K562 (cell line): Measurements from ENCODE around the gene GPM6B. TPM values are rescaled to one million over a fixed set of nuclear protein-coding genes. Genes with fewer than 3 reads are reported as not detected.

Experiments
- ATAC-seq: fragments of 200-7000 bp; cut with Tn5 transposase; 3 replicates; pipeline ENCODE4 v1.9.1; 2020; ENCODE audit warnings: moderate library complexity
- BruUV-seq: library from RNA; stranded (reverse); fragments of 400-500 nt; replicated peaks from 2 replicates; lab custom pipeline; 2021; lab: Mats Ljungman, UMichigan
- CTCF ChIA-PET: fragments of 300-600 bp; formaldehyde crosslinking; extraction: SDS; loops from one replicate; lab custom pipeline; 2021; ENCODE audit warnings: low intra/inter-chr PET ratio; lab: Yijun Ruan, JAX
- POLR2A ChIA-PET: fragments of 300-600, 350-650 bp; sonication (Branson Sonifier 250); formaldehyde crosslinking; extraction: SDS; loops from one replicate; lab custom pipeline; 2021; ENCODE audit warnings: antibody characterized with exemption, inconsistent platforms; lab: Yijun Ruan, JAX
- DNase-seq, 4 experiments: peaks; one replicate each; pipeline versions ENCODE4 v3.0.0 to v3.0.0-alpha.2; 2011 to 2018; ENCODE audit warnings: low spot score in 3 of 4, mixed read lengths in 3 of 4; ENCODE audit errors: extremely low read depth in 1 of 4
- FAIRE-seq: peaks from 2 replicates; lab custom pipeline; 2011; peaks lifted over from hg19 to GRCh38; lab: Jason Lieb, UNC
- H2AFZ ChIP-seq: 2 replicates; pipeline ENCODE4 v1.6.0; 2011; ENCODE audit warnings: low read depth, low read length, control low read depth, inconsistent platforms
- H3K27ac ChIP-seq: fragments of 200-600 bp; 3 replicates; pipeline ENCODE4 v1.8.0; 2011; ENCODE audit warnings: low read depth, mild to moderate bottlenecking, control low read depth, inconsistent platforms, low read length, moderate library complexity, mixed read lengths; ENCODE audit errors: extremely low read depth
- H3K27me3 ChIP-seq, 2 experiments: fragments of 300-600 bp in 1 of 2; 2 replicates in 1 of 2; 3 replicates in 1 of 2; pipeline versions ENCODE4 v1.6.0 to v1.8.0; 2011; ENCODE audit warnings: inconsistent platforms in 2 of 2, low read length in 2 of 2, mild to moderate bottlenecking in 1 of 2, mixed read lengths in 1 of 2, moderate library complexity in 1 of 2; ENCODE audit not compliant: control insufficient read depth in 2 of 2, insufficient read depth in 2 of 2
- H3K36me3 ChIP-seq: fragments of 300-600 bp; 3 replicates; pipeline ENCODE4 v1.8.0; 2011; ENCODE audit warnings: mild to moderate bottlenecking, low read length, inconsistent platforms; ENCODE audit not compliant: control insufficient read depth, insufficient read depth
- H3K4me1 ChIP-seq, 2 experiments: fragments of 200-600 bp in 1 of 2; replicated peaks in 1 of 2; 2 replicates in 1 of 2; 3 replicates in 1 of 2; pipeline versions ENCODE4 v1.5.1 to v1.8.0; 2011; ENCODE audit warnings: inconsistent platforms in 2 of 2, low read length in 2 of 2, mild to moderate bottlenecking in 1 of 2, mixed read lengths in 1 of 2, moderate library complexity in 1 of 2; ENCODE audit not compliant: control insufficient read depth in 2 of 2, insufficient read depth in 2 of 2
- H3K4me2 ChIP-seq: 2 replicates; pipeline ENCODE4 v1.6.1; 2011; ENCODE audit warnings: low read length, control low read depth, inconsistent platforms, mixed read lengths; ENCODE audit not compliant: insufficient read depth
- H3K4me3 ChIP-seq: fragments of 200-600 bp; sonication (generic), shearing (Covaris generic); 2 replicates; pipeline ENCODE4 v1.5.1; 2016; ENCODE audit warnings: control low read depth, inconsistent platforms
- H3K79me2 ChIP-seq: fragments of 200-600 bp; 3 replicates; pipeline ENCODE4 v1.8.0; 2011; ENCODE audit warnings: low read length, inconsistent platforms; ENCODE audit not compliant: control insufficient read depth, insufficient read depth
- H3K9ac ChIP-seq, 2 experiments: 2 replicates each; pipeline versions ENCODE4 v1.6.0 to v1.6.1; 2011; ENCODE audit warnings: low read depth in 2 of 2, low read length in 2 of 2, control low read depth in 1 of 2, inconsistent platforms in 1 of 2, mild to moderate bottlenecking in 1 of 2, mixed read lengths in 1 of 2; ENCODE audit not compliant: insufficient read depth in 1 of 2
- H3K9me1 ChIP-seq: one replicate; pipeline ENCODE4 v1.6.0; 2011; ENCODE audit warnings: inconsistent platforms, mild to moderate bottlenecking, low read length, moderate library complexity; ENCODE audit not compliant: control insufficient read depth, insufficient read depth
- H3K9me3 ChIP-seq: replicated peaks from 2 replicates; pipeline ENCODE4 v1.5.1; 2011; ENCODE audit warnings: low read depth, low read length, inconsistent platforms; ENCODE audit not compliant: control insufficient read depth, insufficient read depth
- H4K20me1 ChIP-seq: replicated peaks from 2 replicates; pipeline ENCODE4 v1.6.1; 2011; ENCODE audit warnings: low read length, inconsistent platforms, mixed read lengths; ENCODE audit not compliant: control insufficient read depth, insufficient read depth
- CLOCK ChIP-seq: fragments of 250-450 bp; sonication (Bioruptor Pico); IDR thresholded peaks from 2 replicates; pipeline ENCODE4 v1.4.0; 2020; ENCODE audit warnings: mild to moderate bottlenecking, moderate library complexity, borderline replicate concordance
- NR0B1 ChIP-seq: fragments of 450-650 bp; IDR thresholded peaks from one replicate; pipeline ENCODE4 v1.6.1; 2018; ENCODE audit warnings: mild to moderate bottlenecking, moderate library complexity; ENCODE audit not compliant: partially characterized antibody
- RERE ChIP-seq: sonication (generic); formaldehyde crosslinking; IDR thresholded peaks from 2 replicates; pipeline ENCODE4 v1.8.0; 2023; ENCODE audit warnings: missing genetic modification reagents, mild to moderate bottlenecking, borderline replicate concordance
- SMARCA5 ChIP-seq: fragments of 450-650 bp; IDR thresholded peaks from 2 replicates; pipeline ENCODE4 v1.6.1; 2016
- SP2 ChIP-seq: IDR thresholded peaks from 2 replicates; pipeline ENCODE4 v1.6.1; 2011; ENCODE audit warnings: mild to moderate bottlenecking, low read depth, low read length, moderate library complexity; ENCODE audit not compliant: poor library complexity, severe bottlenecking; ENCODE audit errors: extremely low read depth
- SPI1 ChIP-seq: IDR thresholded peaks from 2 replicates; pipeline ENCODE4 v1.6.1; 2011; ENCODE audit warnings: low read depth, low read length, control low read depth, borderline replicate concordance
- ZFP36 ChIP-seq: fragments of 150-350 bp; IDR thresholded peaks from 2 replicates; pipeline ENCODE4 v1.6.1; 2018; ENCODE audit warnings: low read length, low read depth; ENCODE audit not compliant: partially characterized antibody
- ZNF316 ChIP-seq: fragments of 450-650 bp; IDR thresholded peaks from 2 replicates; pipeline ENCODE4 v1.6.1; 2016
- WGBS: fragments of 100-300 bp; shearing (Covaris generic); methylation state at CpG from one replicate; pipeline ENCODE4 v1.1.6; 2016; ENCODE audit warnings: low coverage, mixed read lengths; ENCODE audit not compliant: insufficient coverage; ENCODE audit errors: missing lambda C conversion rate; 5-methylcytosine and 5-hydroxymethylcytosine counted together
- in situ Hi-C: fragments of 300-500 bp; cut with MboI; formaldehyde crosslinking; loops from 4 replicates; pipeline ENCODE4 v1.15.0; 2018; ENCODE audit warnings: inconsistent platforms, mixed read lengths
- intact Hi-C: fragments of 100-400 bp; cut with micrococcal nuclease; formaldehyde crosslinking; loops from 2 replicates; pipeline ENCODE4 v1.14.2; 2022
- polyA plus RNA-seq, 8 experiments: library from polyadenylated mRNA; depleted of rRNA in 4 of 8; stranded (reverse) in 5 of 8; unstranded in 3 of 8; fragments of >200 nt; fragmentation: Nextera tagmentation in 2 of 8; fragmentation: Illumina TruSeq in 1 of 8; extraction: Ambion mirVana in 2 of 8; extraction: Trizol in 1 of 8; gene quantifications; 2 replicates each; pipeline versions ENCODE4 v1.2.1 to v1.2.3, GENCODE V29; 2011 to 2014; ENCODE audit warnings: inconsistent platforms in 1 of 8, missing spikeins in 1 of 8
- total RNA-seq, 7 experiments: library from RNA; depleted of rRNA in 6 of 7; stranded (reverse); fragments of >200 nt in 6 of 7; fragmentation: Illumina TruSeq in 2 of 7; extraction: Trizol in 2 of 7; gene quantifications; 2 replicates each; pipeline versions ENCODE4 v1.2.1 to v1.2.3, GENCODE V29; 2011 to 2021; ENCODE audit warnings: low replicate concordance in 1 of 7

The GPM6B gene
- total and polyA plus RNA-seq, 9 of the 15 experiments (the other 6 are each of a cell fraction or from before 2014, with no cell fraction given): 0.14 to 0.32 TPM; not detected in 7

- Histone ChIP-seq H3K27ac (peak overlapping the region; percentile 32; the same call in 1 of the 3 replicates), H3K79me2 (peaks cover 57% of the 10 kb centered on the region), H3K4me3 (no peak overlapping the region), H3K9me3 (no peaks in the 10 kb centered on the region), H3K9me1 (no peaks in the 10 kb centered on the region), H4K20me1 (no peaks in the 10 kb centered on the region), H3K9ac (peak overlapping the region in 1 of 2 experiments; percentile 30; a peak in 1 of 4 replicates), H3K4me1 (peaks cover 5 to 15% of the 10 kb centered on the region in 2 experiments; a peak in 4 of 5 replicates), H2AFZ (no peak overlapping the region), H3K27me3 (no peaks in the 10 kb centered on the region), H3K36me3 (peaks cover 28% of the 10 kb centered on the region; the same call in 2 of the 3 replicates), H3K4me2 (peak overlapping the region; percentile 18; the same call in 1 of the 2 replicates)
- FAIRE-seq: no peak
- CTCF ChIA-PET: no interaction called here
- no peak for DNase-seq
- POLR2A ChIA-PET: interaction anchor here (0.5 to 1.0 kb wide), 2 partner anchors 10 to 63 kb away, joined by 3 read pairs; no protein-coding TSS in a partner anchor
- ATAC-seq: no peak
- WGBS: 60% methylated on average over 7 of the region's 7 CpGs
- no TSS peak for BruUV-seq
- intact Hi-C loops (loop anchor here (5.0 kb wide), 1 partner anchor 35 kb away; no protein-coding TSS in a partner anchor), in situ Hi-C loops (no loop called here)
- TF ChIP-seq ZNF316 (peak; percentile 26; the same call in 1 of the 2 replicates), RERE (CRISPR knock-in tag) (no peak), NR0B1 (no peak), ZFP36 (no peak), CLOCK (no peak), SP2 (no peak), SMARCA5 (no peak), SPI1 (peak; percentile 63; the same call in 1 of the 2 replicates)
Measured at GRCh38 chrX:13732246-13733067, 84.4 kb downstream of the GPM6B start.
